WERI-Rb-1 (cell line): ENCODE measurements around the gene GABRA5.

Experiments
- DNase-seq: peaks from one replicate; pipeline ENCODE4 v3.0.0-alpha.2; 2020
- H3K27ac ChIP-seq: fragments of 250-450 bp; sonication (Bioruptor Pico); 2 replicates; pipeline ENCODE4 v1.5.1; 2020; ENCODE audit warnings: mild to moderate bottlenecking, moderate library complexity
- H3K27me3 ChIP-seq: fragments of 250-450 bp; sonication (Bioruptor Pico); 2 replicates; pipeline ENCODE4 v1.5.1; 2021; ENCODE audit warnings: mild to moderate bottlenecking, low read depth, moderate library complexity; ENCODE audit not compliant: insufficient read depth, severe bottlenecking
- H3K36me3 ChIP-seq: fragments of 250-450 bp; sonication (Bioruptor Pico); 2 replicates; pipeline ENCODE4 v1.5.1; 2020; ENCODE audit warnings: mild to moderate bottlenecking, moderate library complexity
- H3K4me3 ChIP-seq: 2 replicates; pipeline ENCODE4 v1.5.1; 2011; ENCODE audit warnings: low read depth, mild to moderate bottlenecking, control low read depth, low read length
- H3K9me3 ChIP-seq: fragments of 250-450 bp; sonication (Bioruptor Pico); 2 replicates; pipeline ENCODE4 v1.5.1; 2021; ENCODE audit warnings: mild to moderate bottlenecking, moderate library complexity; ENCODE audit not compliant: severe bottlenecking
- TF ChIP-seq, protein P1 (sequence below): IDR thresholded peaks from 2 replicates; pipeline ENCODE4 v1.5.1; 2011; ENCODE audit warnings: low read depth, mild to moderate bottlenecking, control low read depth, inconsistent platforms, low read length

Gene GABRA5

GRCh38 chr15:26935322-26935721 is 68.5 kb downstream of the GABRA5 start:
- H3K36me3 ChIP-seq = no peaks in the 10 kb centered on the region

DNA sequence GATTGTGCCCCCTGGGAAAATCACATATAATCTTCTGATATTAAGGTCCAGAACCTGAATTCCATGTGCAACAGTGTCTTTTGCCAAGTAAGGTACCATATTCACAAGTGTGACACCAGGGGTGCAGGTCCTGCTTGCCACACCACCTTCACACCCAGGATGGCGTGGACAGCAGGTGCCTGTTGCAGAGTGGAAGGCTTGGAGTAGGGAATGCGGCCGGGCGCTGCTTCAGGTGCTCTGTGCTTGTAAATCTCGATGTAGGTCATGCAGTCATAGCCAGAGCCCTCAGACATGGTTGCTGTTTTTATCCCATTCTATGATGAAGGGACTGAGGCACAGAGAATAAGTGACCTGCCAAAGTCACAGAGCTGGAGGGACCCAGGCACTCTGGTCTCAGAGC is 69.6 kb downstream of the GABRA5 start:
- TF ChIP-seq, protein P1, sequence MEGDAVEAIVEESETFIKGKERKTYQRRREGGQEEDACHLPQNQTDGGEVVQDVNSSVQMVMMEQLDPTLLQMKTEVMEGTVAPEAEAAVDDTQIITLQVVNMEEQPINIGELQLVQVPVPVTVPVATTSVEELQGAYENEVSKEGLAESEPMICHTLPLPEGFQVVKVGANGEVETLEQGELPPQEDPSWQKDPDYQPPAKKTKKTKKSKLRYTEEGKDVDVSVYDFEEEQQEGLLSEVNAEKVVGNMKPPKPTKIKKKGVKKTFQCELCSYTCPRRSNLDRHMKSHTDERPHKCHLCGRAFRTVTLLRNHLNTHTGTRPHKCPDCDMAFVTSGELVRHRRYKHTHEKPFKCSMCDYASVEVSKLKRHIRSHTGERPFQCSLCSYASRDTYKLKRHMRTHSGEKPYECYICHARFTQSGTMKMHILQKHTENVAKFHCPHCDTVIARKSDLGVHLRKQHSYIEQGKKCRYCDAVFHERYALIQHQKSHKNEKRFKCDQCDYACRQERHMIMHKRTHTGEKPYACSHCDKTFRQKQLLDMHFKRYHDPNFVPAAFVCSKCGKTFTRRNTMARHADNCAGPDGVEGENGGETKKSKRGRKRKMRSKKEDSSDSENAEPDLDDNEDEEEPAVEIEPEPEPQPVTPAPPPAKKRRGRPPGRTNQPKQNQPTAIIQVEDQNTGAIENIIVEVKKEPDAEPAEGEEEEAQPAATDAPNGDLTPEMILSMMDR = no peak
- H3K36me3 ChIP-seq = no peaks in the 10 kb centered on the region

More at GRCh38 chr15:26935322-26935721, 68.5 kb downstream of the GABRA5 start:
- Histone ChIP-seq H3K4me3 (no peak overlapping the region), H3K27ac (no peak overlapping the region), H3K27me3 (no peaks in the 10 kb centered on the region), H3K9me3 (no peaks in the 10 kb centered on the region)
- DNase-seq = no peak
- TF ChIP-seq, protein P1 = no peak

GRCh38 chr15:26937134-26937533 is 70.3 kb downstream of the GABRA5 start:
- Histone ChIP-seq H3K36me3 (no peaks in the 10 kb centered on the region), H3K27me3 (no peaks in the 10 kb centered on the region), H3K27ac (no peak overlapping the region), H3K9me3 (no peaks in the 10 kb centered on the region), H3K4me3 (no peak overlapping the region)
- TF ChIP-seq, protein P1 = no peak
- no peak for DNase-seq

More for the DNA sequence above, 69.6 kb downstream of the GABRA5 start:
- no peak overlapping the region for H3K4me3 ChIP-seq
- no peaks in the 10 kb centered on the region for H3K9me3 ChIP-seq
- DNase-seq = no peak
- H3K27ac ChIP-seq = no peak overlapping the region
- H3K27me3 ChIP-seq = no peaks in the 10 kb centered on the region

- no peak overlapping the region for H3K4me3 ChIP-seq
- H3K9me3 ChIP-seq = no peaks in the 10 kb centered on the region
- peak; percentile 58 for DNase-seq
- no peaks in the 10 kb centered on the region for H3K36me3 ChIP-seq
- TF ChIP-seq, protein P1 = no peak
- no peaks in the 10 kb centered on the region for H3K27me3 ChIP-seq
- H3K27ac ChIP-seq = peak overlapping the region; percentile 23; the same call in 1 of the 2 replicates
Observed at GRCh38 chr15:26939398-26939797, 72.5 kb downstream of the GABRA5 start.

DNA sequence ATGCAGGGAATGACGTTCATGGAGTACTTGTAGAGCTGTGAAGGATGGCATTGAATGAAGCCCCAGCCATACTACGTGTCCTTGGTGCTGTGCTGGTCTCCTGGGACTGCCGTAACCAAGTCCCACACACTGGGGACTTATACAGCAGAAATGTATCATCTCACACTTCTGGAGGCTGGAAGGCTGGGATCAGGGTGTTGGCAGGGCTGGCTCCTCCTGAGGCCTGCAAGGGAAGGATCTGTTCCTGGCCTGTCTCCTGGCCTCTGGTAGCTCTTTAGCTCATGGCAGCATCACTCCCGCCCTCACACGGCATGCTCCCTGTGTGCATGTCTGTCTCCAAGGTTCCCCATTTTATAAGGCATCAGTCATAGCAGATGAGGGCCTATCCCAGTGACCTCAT is 74.6 kb downstream of the GABRA5 start:
- Histone ChIP-seq H3K4me3 (no peak overlapping the region), H3K27ac (no peak overlapping the region), H3K9me3 (no peaks in the 10 kb centered on the region), H3K27me3 (no peaks in the 10 kb centered on the region), H3K36me3 (no peaks in the 10 kb centered on the region)
- no peak for DNase-seq
- TF ChIP-seq, protein P1 = no peak

DNA sequence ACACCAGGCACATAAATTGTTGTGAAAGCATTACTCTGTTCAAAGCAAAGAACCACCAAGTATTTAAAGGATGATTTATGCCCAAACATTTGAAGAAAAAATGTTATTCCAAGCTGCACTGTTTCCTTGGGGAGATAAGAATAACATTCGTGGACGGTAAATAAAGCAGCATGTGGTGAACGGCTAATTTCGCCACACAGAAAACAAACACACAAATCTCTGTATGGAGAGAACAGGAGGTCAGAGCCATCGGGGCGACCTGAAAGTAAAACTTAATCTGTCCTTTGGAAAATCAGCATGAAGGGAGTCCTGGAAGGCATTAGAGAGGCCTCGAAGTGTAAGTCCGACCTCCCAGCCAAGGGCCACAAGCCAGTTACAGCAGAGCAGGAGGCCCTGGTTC is 77.0 kb downstream of the GABRA5 start:
- no peaks in the 10 kb centered on the region for H3K9me3 ChIP-seq
- TF ChIP-seq, protein P1 = no peak
- no peaks in the 10 kb centered on the region for H3K27me3 ChIP-seq
- no peak overlapping the region for H3K4me3 ChIP-seq
- H3K27ac ChIP-seq = no peak overlapping the region
- H3K36me3 ChIP-seq = no peaks in the 10 kb centered on the region
- no peak for DNase-seq
